TTC549 (cell line): ENCODE results near the gene SPTLC2.

Experiments used
- FAIRE-seq: peaks from 2 replicates; lab custom pipeline; 2012; peaks lifted over from hg19 to GRCh38; lab: Jason Lieb, UNC

Gene SPTLC2

GRCh38 chr14:77622366-77622961 lies 6.0 kb upstream of the SPTLC2 start:
- FAIRE-seq: no peak

- FAIRE-seq: no peak
Observed at GRCh38 chr14:77620222-77620870, 3.9 kb upstream of the SPTLC2 start.

- FAIRE-seq: no peak
Observed at GRCh38 chr14:77618381-77618970, 2.0 kb upstream of the SPTLC2 start.

GRCh38 chr14:77616133-77616453 lies 344 bp downstream of the SPTLC2 start:
- no peak for FAIRE-seq

- no peak for FAIRE-seq
Observed at GRCh38 chr14:77615361-77616132, 890 bp downstream of the SPTLC2 start.

- FAIRE-seq: no peak
Observed at GRCh38 chr14:77613201-77613600, 3.2 kb downstream of the SPTLC2 start.

GRCh38 chr14:77612011-77612620 lies 4.3 kb downstream of the SPTLC2 start:
- FAIRE-seq: no peak

GRCh38 chr14:77610553-77610952 lies 5.9 kb downstream of the SPTLC2 start:
- FAIRE-seq: no peak

GRCh38 chr14:77609922-77610321 lies 6.5 kb downstream of the SPTLC2 start:
- no peak for FAIRE-seq

- no peak for FAIRE-seq
Observed at GRCh38 chr14:77607741-77608302, 8.6 kb downstream of the SPTLC2 start.

- no peak for FAIRE-seq
Observed at GRCh38 chr14:77605392-77605972, 11.0 kb downstream of the SPTLC2 start.

- no peak for FAIRE-seq
Observed at GRCh38 chr14:77603654-77604255, 12.7 kb downstream of the SPTLC2 start.

- no peak for FAIRE-seq
Observed at GRCh38 chr14:77603031-77603430, 13.4 kb downstream of the SPTLC2 start.

GRCh38 chr14:77601846-77602619 lies 14.4 kb downstream of the SPTLC2 start:
- FAIRE-seq: no peak

- FAIRE-seq: no peak
Observed at GRCh38 chr14:77599889-77600288, 16.5 kb downstream of the SPTLC2 start.

GRCh38 chr14:77598366-77599070 lies 17.9 kb downstream of the SPTLC2 start:
- FAIRE-seq: no peak

- no peak for FAIRE-seq
Observed at GRCh38 chr14:77593501-77593961, 22.9 kb downstream of the SPTLC2 start.

- FAIRE-seq: no peak
Observed at GRCh38 chr14:77590845-77591485, 25.5 kb downstream of the SPTLC2 start.

- FAIRE-seq: no peak
Observed at GRCh38 chr14:77589099-77589498, 27.3 kb downstream of the SPTLC2 start.
